ENCODE measurements around the gene BTBD10.

The BTBD10 gene

GRCh38 chr11:13373216-13373615 lies 89.8 kb downstream of the BTBD10 start:
- Histone ChIP-seq H3F3A (ENCODE audit: insufficient read depth, low read length) (no peaks in the 10 kb centered on the region), H3K79me2 (ENCODE audit: low read length) (no peaks in the 10 kb centered on the region), H2AFZ (ENCODE audit: low read length) (no peak overlapping the region), H3K4me2 (ENCODE audit: low read depth, low read length) (no peak overlapping the region), H3K9me3 (replicated peaks; ENCODE audit: insufficient read depth, low read length) (no peaks in the 10 kb centered on the region), H4K20me1 (ENCODE audit: insufficient read depth, low read length) (no peaks in the 10 kb centered on the region), H3K9me2 (replicated peaks; ENCODE audit: insufficient read depth, low read length) (no peaks in the 10 kb centered on the region), H3K4me3 (ENCODE audit: low read length) (no peak overlapping the region), H3K27ac (ENCODE audit: low read length) (no peak overlapping the region), H3K9ac (ENCODE audit: low read length) (no peak overlapping the region), H3K4me1 (ENCODE audit: low read length) (no peaks in the 10 kb centered on the region), H3K36me3 (replicated peaks; ENCODE audit: insufficient read depth, low read length) (no peaks in the 10 kb centered on the region), H3K27me3 (replicated peaks; ENCODE audit: insufficient read depth, low read length) (no peaks in the 10 kb centered on the region)
- TF ChIP-seq EZH2phosphoT487 (IDR thresholded peaks at IDR 0.05; ENCODE audit: low read length) (no peak), CTCF (IDR thresholded peaks at IDR 0.05; ENCODE audit: low read length) (no peak), EZH2 (optimal IDR thresholded peaks at IDR 0.05; ENCODE audit: low read depth, low read length) (no peak)
- no peak for DNase-seq

- Histone ChIP-seq H3K79me2 (ENCODE audit: low read length) (no peaks in the 10 kb centered on the region), H3K9me3 (replicated peaks; ENCODE audit: insufficient read depth, low read length) (no peaks in the 10 kb centered on the region), H3K4me3 (ENCODE audit: low read length) (no peak overlapping the region), H3K27me3 (replicated peaks; ENCODE audit: insufficient read depth, low read length) (no peaks in the 10 kb centered on the region), H3K27ac (ENCODE audit: low read length) (no peak overlapping the region), H2AFZ (ENCODE audit: low read length) (no peak overlapping the region), H3K4me1 (ENCODE audit: low read length) (no peaks in the 10 kb centered on the region), H3K9ac (ENCODE audit: low read length) (no peak overlapping the region), H3K36me3 (replicated peaks; ENCODE audit: insufficient read depth, low read length) (no peaks in the 10 kb centered on the region), H3K4me2 (ENCODE audit: low read depth, low read length) (no peak overlapping the region), H3K9me2 (replicated peaks; ENCODE audit: insufficient read depth, low read length) (no peaks in the 10 kb centered on the region), H4K20me1 (ENCODE audit: insufficient read depth, low read length) (no peaks in the 10 kb centered on the region), H3F3A (ENCODE audit: insufficient read depth, low read length) (no peaks in the 10 kb centered on the region)
- DNase-seq = no peak
- TF ChIP-seq EZH2 (optimal IDR thresholded peaks at IDR 0.05; ENCODE audit: low read depth, low read length) = no peak
- TF ChIP-seq CTCF (IDR thresholded peaks at IDR 0.05; ENCODE audit: low read length) = no peak
- TF ChIP-seq EZH2phosphoT487 (IDR thresholded peaks at IDR 0.05; ENCODE audit: low read length) = no peak
These were observed 95.0 kb downstream of the BTBD10 start for GRCh38 chr11:13368041-13368446.

GRCh38 chr11:13367115-13367514 lies 95.9 kb downstream of the BTBD10 start:
- Histone ChIP-seq H3K27ac (ENCODE audit: low read length) (no peak overlapping the region), H3K4me2 (ENCODE audit: low read depth, low read length) (no peak overlapping the region), H3K36me3 (replicated peaks; ENCODE audit: insufficient read depth, low read length) (no peaks in the 10 kb centered on the region), H3K79me2 (ENCODE audit: low read length) (no peaks in the 10 kb centered on the region), H3K9me2 (replicated peaks; ENCODE audit: insufficient read depth, low read length) (no peaks in the 10 kb centered on the region), H3K9ac (ENCODE audit: low read length) (no peak overlapping the region), H4K20me1 (ENCODE audit: insufficient read depth, low read length) (no peaks in the 10 kb centered on the region), H3F3A (ENCODE audit: insufficient read depth, low read length) (no peaks in the 10 kb centered on the region), H2AFZ (ENCODE audit: low read length) (no peak overlapping the region), H3K9me3 (replicated peaks; ENCODE audit: insufficient read depth, low read length) (no peaks in the 10 kb centered on the region), H3K4me3 (ENCODE audit: low read length) (no peak overlapping the region), H3K4me1 (ENCODE audit: low read length) (no peaks in the 10 kb centered on the region), H3K27me3 (replicated peaks; ENCODE audit: insufficient read depth, low read length) (no peaks in the 10 kb centered on the region)
- TF ChIP-seq EZH2phosphoT487 (IDR thresholded peaks at IDR 0.05; ENCODE audit: low read length) = no peak
- no peak for TF ChIP-seq EZH2 (optimal IDR thresholded peaks at IDR 0.05; ENCODE audit: low read depth, low read length)
- no peak for TF ChIP-seq CTCF (IDR thresholded peaks at IDR 0.05; ENCODE audit: low read length)
- no peak for DNase-seq
